Naive thymus-derived CD8-positive, alpha-beta T cell (primary cell): Measurements from ENCODE around the gene SIRT5. TPM values are rescaled to one million over a fixed set of nuclear protein-coding genes. Genes with fewer than 3 reads are reported as not detected.

ENCODE experiments used
- ATAC-seq, 2 donors: fragments of 150-1000 bp; cut with Tn5 transposase in 1 of 2; sonication (Bioruptor Pico), chemical (Tn5 transposase) in 1 of 2; 1 replicate in 1 of 2; 2 replicates in 1 of 2; pipeline ENCODE4 v1.10.0; 2021; ENCODE audit warnings: mild to moderate bottlenecking in 2 of 2, moderate library complexity in 2 of 2
- POLR2A ChIA-PET: fragments of 350-600 bp; sonication (Branson Sonifier 250); formaldehyde crosslinking; loops from one replicate; lab custom pipeline; 2021; ENCODE audit warnings: antibody characterized with exemption; lab: Charles Lee
- DNase-seq, 10 donors: peaks; one replicate each; pipeline versions ENCODE4 v3.0.0 to v3.0.0-alpha.2; 2020 to 2022
- H3K27ac Mint-ChIP-seq, 10 donors: one replicate each; pipeline ENCODE4 v1.8.0; 2020 to 2022; ENCODE audit warnings: mild to moderate bottlenecking in 10 of 10, mixed read lengths in 10 of 10, moderate library complexity in 4 of 10, inconsistent platforms in 1 of 10
- H3K27me3 Mint-ChIP-seq, 5 donors: one replicate each; pipeline ENCODE4 v1.8.0; 2021 to 2022; ENCODE audit warnings: mixed read lengths in 5 of 5
- H3K36me3 Mint-ChIP-seq, 3 donors: one replicate each; pipeline ENCODE4 v1.8.0; 2020 to 2022; ENCODE audit warnings: mixed read lengths in 3 of 3, mild to moderate bottlenecking in 2 of 3, inconsistent platforms in 1 of 3
- H3K4me1 Mint-ChIP-seq, 4 donors: one replicate each; pipeline ENCODE4 v1.8.0; 2021 to 2022; ENCODE audit warnings: mixed read lengths in 4 of 4
- H3K4me3 Mint-ChIP-seq, 10 donors: one replicate each; pipeline ENCODE4 v1.8.0; 2020 to 2022; ENCODE audit warnings: mild to moderate bottlenecking in 10 of 10, mixed read lengths in 10 of 10, moderate library complexity in 6 of 10, inconsistent platforms in 1 of 10
- H3K9me3 Mint-ChIP-seq, 9 donors: one replicate each; pipeline ENCODE4 v1.8.0; 2020 to 2022; ENCODE audit warnings: mixed read lengths in 9 of 9, mild to moderate bottlenecking in 3 of 9, inconsistent platforms in 1 of 9, moderate library complexity in 1 of 9
- polyA plus RNA-seq, 3 donors: library from polyadenylated mRNA; unstranded; fragments of 300-500 nt; fragmentation: Illumina TruSeq; gene quantifications; one replicate each; pipeline ENCODE4 v1.2.3, GENCODE V29; 2021
- total RNA-seq, 8 experiments: library from RNA in 2 of 8; stranded (reverse) in 2 of 8; gene quantifications; one replicate each; pipeline ENCODE4 v1.2.3 and lab custom pipeline; 2021 to 2026

The SIRT5 gene
- total and polyA plus RNA-seq, 5 experiments from 2014 or later: 8.7 to 24.4 (median 13.0) TPM

- H3K27ac Mint-ChIP-seq: no peak overlapping the region
- no peaks in the 10 kb centered on the region for H3K9me3 Mint-ChIP-seq
- no peaks in the 10 kb centered on the region for H3K27me3 Mint-ChIP-seq
- ATAC-seq: no peak
- H3K4me1 Mint-ChIP-seq: peaks cover 0 to 3% (median 0%) of the 10 kb centered on the region in 4 donors
- DNase-seq: no peak
- POLR2A ChIA-PET: no interaction called here
- no peak overlapping the region for H3K4me3 Mint-ChIP-seq
- peaks cover 0 to 80% (median 25%) of the 10 kb centered on the region in 3 donors for H3K36me3 Mint-ChIP-seq
Measured at GRCh38 chr6:13597073-13597472, 22.7 kb downstream of the SIRT5 start.

- Mint-ChIP-seq H3K4me3 (no peak overlapping the region), H3K36me3 (peaks cover 0 to 87% (median 22%) of the 10 kb centered on the region in 3 donors)
- POLR2A ChIA-PET: no interaction called here
Measured at GRCh38 chr6:13600036-13600435, 25.6 kb downstream of the SIRT5 start.

GRCh38 chr6:13604135-13604534 lies 29.7 kb downstream of the SIRT5 start:
- no peak for ATAC-seq
- Mint-ChIP-seq H3K4me1 (peaks cover 0 to 6% (median 0%) of the 10 kb centered on the region in 4 donors), H3K9me3 (no peaks in the 10 kb centered on the region), H3K36me3 (peaks cover 0 to 60% (median 10%) of the 10 kb centered on the region in 3 donors), H3K27me3 (no peaks in the 10 kb centered on the region), H3K27ac (peak overlapping the region in 2 of 10 donors; percentile 32 to 37), H3K4me3 (no peak overlapping the region)
- DNase-seq: no peak
- POLR2A ChIA-PET: no interaction called here

More at GRCh38 chr6:13600036-13600435, 25.6 kb downstream of the SIRT5 start:
- no peak for DNase-seq
- Mint-ChIP-seq H3K27me3 (no peaks in the 10 kb centered on the region), H3K4me1 (peaks cover 0 to 2% (median under 1%) of the 10 kb centered on the region in 4 donors), H3K9me3 (no peaks in the 10 kb centered on the region), H3K27ac (no peak overlapping the region)
- ATAC-seq: no peak

GRCh38 chr6:13604546-13605416 lies 30.4 kb downstream of the SIRT5 start:
- H3K4me3 Mint-ChIP-seq: no peak overlapping the region

GRCh38 chr6:13605634-13606033 lies 31.2 kb downstream of the SIRT5 start:
- Mint-ChIP-seq H3K36me3 (peaks cover 0 to 47% (median 10%) of the 10 kb centered on the region in 3 donors), H3K4me3 (no peak overlapping the region), H3K27me3 (no peaks in the 10 kb centered on the region), H3K9me3 (no peaks in the 10 kb centered on the region), H3K27ac (no peak overlapping the region), H3K4me1 (peaks cover 0 to 6% (median 0%) of the 10 kb centered on the region in 4 donors)
- no peak for ATAC-seq
- POLR2A ChIA-PET: interaction anchor here (1.2 kb wide), 1 partner anchor 10 kb away, joined by 6 read pairs; the partner anchor contains the start of gene NOL7
- no peak for DNase-seq

More at GRCh38 chr6:13604546-13605416, 30.4 kb downstream of the SIRT5 start:
- DNase-seq (no peak), ATAC-seq (no peak)
- Mint-ChIP-seq H3K9me3 (no peaks in the 10 kb centered on the region), H3K4me1 (peaks cover 0 to 6% (median 0%) of the 10 kb centered on the region in 4 donors), H3K27ac (no peak overlapping the region), H3K27me3 (no peaks in the 10 kb centered on the region), H3K36me3 (peaks cover 0 to 54% (median 10%) of the 10 kb centered on the region in 3 donors)
- POLR2A ChIA-PET: interaction anchor here (1.2 kb wide), 1 partner anchor 11 kb away, joined by 6 read pairs; the partner anchor contains the start of gene NOL7

GRCh38 chr6:13611715-13612114 lies 37.3 kb downstream of the SIRT5 start:
- Mint-ChIP-seq H3K4me1 (peaks cover 10 to 37% (median 26%) of the 10 kb centered on the region in 4 donors), H3K27ac (peak overlapping the region in 8 of 10 donors; percentile 3 to 65 (median 20)), H3K36me3 (peaks cover 0 to 17% (median 0%) of the 10 kb centered on the region in 3 donors), H3K27me3 (no peaks in the 10 kb centered on the region), H3K4me3 (no peak overlapping the region), H3K9me3 (no peaks in the 10 kb centered on the region)
- DNase-seq: no peak
- no peak for ATAC-seq
- POLR2A ChIA-PET: no interaction called here

GRCh38 chr6:13613029-13613594 lies 38.7 kb downstream of the SIRT5 start:
- H3K27me3 Mint-ChIP-seq: no peaks in the 10 kb centered on the region
- H3K4me1 Mint-ChIP-seq: peaks cover 17 to 46% (median 35%) of the 10 kb centered on the region in 4 donors
- peaks cover 0 to 25% (median 0%) of the 10 kb centered on the region in 3 donors for H3K36me3 Mint-ChIP-seq
- no peak for ATAC-seq
- H3K27ac Mint-ChIP-seq: peak overlapping the region in 4 of 10 donors; percentile 65 to 97 (median 82)
- no peak for DNase-seq
- peak overlapping the region in 4 of 10 donors; percentile 15 to 97 (median 48) for H3K4me3 Mint-ChIP-seq
- POLR2A ChIA-PET: interaction anchor here (5.6 kb wide), 1 partner anchor 39 kb away, joined by 91 read pairs; the partner anchor contains the start of gene SIRT5
- H3K9me3 Mint-ChIP-seq: no peaks in the 10 kb centered on the region

- peaks cover 17 to 51% (median 38%) of the 10 kb centered on the region in 4 donors for H3K4me1 Mint-ChIP-seq
- ATAC-seq (peak in 1 of 2 donors; percentile 28), DNase-seq (peak in 4 of 10 donors; percentile 5 to 26 (median 9))
- H3K27ac Mint-ChIP-seq: peak overlapping the region; percentile 92 to 99 (median 97)
- H3K36me3 Mint-ChIP-seq: peaks cover 0 to 36% (median 3%) of the 10 kb centered on the region in 3 donors
- H3K27me3 Mint-ChIP-seq: no peaks in the 10 kb centered on the region
- POLR2A ChIA-PET: interaction anchor here (0.5 to 5.6 kb wide), 26 partner anchors 9 to 286 kb away, joined by 3 to 103 read pairs (median 6); partner anchors contain the start of genes GFOD1, MCUR1, RANBP9 and SIRT5
- no peaks in the 10 kb centered on the region for H3K9me3 Mint-ChIP-seq
- H3K4me3 Mint-ChIP-seq: peak overlapping the region; percentile 96 to 98 (median 98)
Measured at GRCh38 chr6:13614126-13614925, 39.9 kb downstream of the SIRT5 start.

GRCh38 chr6:13614926-13615791 lies 40.8 kb downstream of the SIRT5 start, which contains the start of gene NOL7:
Gene NOL7 (plus strand): TSS chr6:13615335. CDS start chr6:13615359, 24 bp downstream.
- no peaks in the 10 kb centered on the region for H3K9me3 Mint-ChIP-seq
- H3K27me3 Mint-ChIP-seq: no peaks in the 10 kb centered on the region
- DNase-seq (peak; percentile 97 to 100 (median 98)), ATAC-seq (peak; percentile 90 to 92)
- H3K4me3 Mint-ChIP-seq: peak within 1 kb of the TSS; percentile 96 to 98 (median 98)
- POLR2A ChIA-PET: interaction anchor here (0.5 to 5.6 kb wide), 34 partner anchors 10 to 287 kb away, joined by 3 to 103 read pairs (median 6); partner anchors contain the start of genes GFOD1, MCUR1, RANBP9 and SIRT5
- peaks cover 0 to 44% (median 3%) of the 10 kb centered on the region in 3 donors for H3K36me3 Mint-ChIP-seq
- peaks cover 17 to 51% (median 38%) of the 10 kb centered on the region in 4 donors for H3K4me1 Mint-ChIP-seq
- peak within 1 kb of the TSS; percentile 92 to 99 (median 97) for H3K27ac Mint-ChIP-seq

GRCh38 chr6:13615792-13616120 lies 41.4 kb downstream of the SIRT5 start:
- Mint-ChIP-seq H3K4me1 (peaks cover 17 to 51% (median 38%) of the 10 kb centered on the region in 4 donors), H3K27ac (peak overlapping the region; percentile 92 to 99 (median 97)), H3K9me3 (no peaks in the 10 kb centered on the region), H3K36me3 (peaks cover 0 to 50% (median 3%) of the 10 kb centered on the region in 3 donors), H3K4me3 (peak overlapping the region; percentile 96 to 98 (median 98)), H3K27me3 (no peaks in the 10 kb centered on the region)
- DNase-seq (peak in 6 of 10 donors; percentile 11 to 66 (median 35)), ATAC-seq (peak; percentile 22 to 28)
- POLR2A ChIA-PET: interaction anchor here (0.5 to 5.6 kb wide), 30 partner anchors 9 to 287 kb away, joined by 3 to 103 read pairs (median 6); partner anchors contain the start of genes GFOD1, MCUR1, RANBP9 and SIRT5

- Mint-ChIP-seq H3K36me3 (peaks cover 0 to 59% (median 3%) of the 10 kb centered on the region in 3 donors), H3K4me1 (peaks cover 17 to 45% (median 38%) of the 10 kb centered on the region in 4 donors), H3K9me3 (no peaks in the 10 kb centered on the region), H3K27me3 (no peaks in the 10 kb centered on the region), H3K27ac (peak overlapping the region; percentile 13 to 92 (median 72)), H3K4me3 (peak overlapping the region; percentile 12 to 98 (median 97))
- POLR2A ChIA-PET: interaction anchor here (0.5 to 5.6 kb wide), 5 partner anchors 13 to 187 kb away, joined by 6 to 103 read pairs (median 9); partner anchors contain the start of genes RANBP9 and SIRT5
- ATAC-seq: no peak
- DNase-seq: no peak
Measured at GRCh38 chr6:13617066-13617465, 42.7 kb downstream of the SIRT5 start.
